MV-4-11 (cell line): ENCODE data around the gene PRORP.
"Not testable (repeated sequence)": the region's sequence is repeated elsewhere in the genome, so short reads cannot be mapped to it uniquely, and the experiment has no call there.

Experiments used
- DNase-seq: peaks from one replicate; lab custom pipeline; 2025; lab: John Stamatoyannopoulos, UW

Gene PRORP

DNA sequence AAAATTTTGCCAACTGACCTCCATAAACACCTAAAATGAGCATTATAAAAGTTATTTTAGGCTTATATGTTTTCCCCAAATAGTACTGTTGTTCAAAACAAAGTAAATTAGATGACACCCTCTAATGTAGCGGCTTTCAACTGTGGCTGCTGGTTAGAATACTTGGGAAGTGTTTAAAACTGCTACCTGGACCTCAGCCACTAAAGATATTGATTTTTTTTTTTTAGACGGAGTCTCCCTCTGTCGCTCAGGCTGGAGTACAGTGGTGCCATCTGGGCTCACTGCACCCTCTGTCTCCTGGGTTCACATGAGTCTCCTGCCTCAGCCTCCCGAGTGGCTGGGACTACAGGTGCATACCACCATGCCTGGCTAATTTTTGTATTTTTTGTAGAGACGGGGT lies 16.2 kb downstream of the PRORP start:
- DNase-seq = no peak

DNA sequence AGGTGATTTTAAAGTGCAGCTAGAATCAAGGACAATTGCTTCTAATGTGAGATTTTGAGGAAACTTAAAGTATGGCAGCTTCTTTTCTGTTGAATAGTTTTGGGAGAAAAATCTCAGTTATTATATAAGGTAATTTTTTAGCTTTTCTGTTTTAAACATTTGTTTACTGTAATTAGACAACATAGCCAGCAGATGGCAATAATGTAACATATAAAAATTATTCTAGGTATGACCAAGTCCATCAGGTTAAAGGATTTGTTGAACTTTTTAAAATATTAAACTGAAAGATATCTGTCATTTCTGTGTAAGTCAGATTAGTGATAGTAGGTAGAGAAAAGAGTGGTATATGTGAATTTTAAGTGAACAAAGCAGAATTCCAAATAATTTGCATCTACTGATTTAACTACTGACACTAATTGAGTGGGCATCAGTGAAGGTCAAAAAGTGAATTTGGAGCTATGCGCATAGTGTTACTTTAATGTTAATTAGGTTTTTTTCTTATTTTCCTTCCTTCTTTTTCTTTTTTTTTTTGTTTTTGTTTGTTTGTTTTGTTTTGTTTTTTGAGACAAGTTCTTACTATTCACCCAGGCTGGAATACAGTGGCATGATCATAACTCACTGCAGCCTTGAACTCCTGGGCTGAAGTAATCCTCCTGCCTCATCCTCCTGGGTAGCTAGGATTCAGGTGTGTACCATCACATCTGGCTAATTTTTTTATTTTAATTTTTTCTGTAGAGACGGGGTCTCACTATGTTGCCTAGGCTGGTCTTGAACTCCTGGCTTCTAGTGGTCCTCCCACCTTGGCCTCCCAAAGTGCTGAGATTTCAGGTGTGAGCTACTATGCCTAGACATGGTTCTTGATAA lies 18.6 kb downstream of the PRORP start:
- DNase-seq = peak; percentile 29

DNA sequence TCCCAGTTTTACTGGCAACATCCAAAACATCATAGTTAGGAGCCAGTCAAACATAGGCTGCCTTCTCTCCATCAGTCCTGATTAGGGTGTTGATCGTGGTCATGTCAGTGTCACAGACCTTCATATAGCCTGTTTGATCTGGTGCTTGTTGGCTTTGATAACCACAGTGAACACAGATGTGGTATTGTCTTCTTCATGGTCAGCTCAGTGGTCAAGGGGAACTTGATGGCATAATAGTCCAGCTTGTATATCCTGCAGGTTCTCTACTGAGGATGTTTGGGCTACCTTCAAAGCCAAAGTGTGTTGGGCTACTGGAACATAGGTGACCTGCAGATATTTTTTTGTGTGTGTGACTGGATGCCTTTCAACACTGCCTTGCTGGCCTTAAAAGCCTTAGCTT lies 21.7 kb downstream of the PRORP start:
- no peak for DNase-seq

GRCh38 chr14:35146711-35147149 lies 24.4 kb downstream of the PRORP start:
- no peak for DNase-seq

- no peak for DNase-seq
These were observed 24.8 kb downstream of the PRORP start for GRCh38 chr14:35147186-35147585.

DNA sequence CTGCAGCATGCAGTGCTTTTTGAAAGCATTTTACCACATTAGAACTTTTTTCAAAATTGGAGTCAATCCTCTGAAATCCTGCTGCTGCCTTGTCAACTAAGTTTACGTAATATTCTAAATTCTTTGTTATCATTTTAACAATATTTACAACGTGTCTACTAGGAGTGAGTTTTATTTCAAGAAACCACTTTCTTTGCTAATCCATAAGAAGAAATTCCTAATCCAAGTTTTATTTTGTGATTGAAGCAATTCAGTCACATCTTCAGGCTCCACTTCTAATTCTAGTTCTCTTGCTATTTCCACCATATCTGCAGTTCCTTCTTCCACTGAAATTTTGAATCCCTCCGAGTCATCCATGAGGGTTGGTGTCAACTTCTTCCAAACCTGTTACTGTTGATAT lies 25.4 kb downstream of the PRORP start:
- no peak for DNase-seq

DNA sequence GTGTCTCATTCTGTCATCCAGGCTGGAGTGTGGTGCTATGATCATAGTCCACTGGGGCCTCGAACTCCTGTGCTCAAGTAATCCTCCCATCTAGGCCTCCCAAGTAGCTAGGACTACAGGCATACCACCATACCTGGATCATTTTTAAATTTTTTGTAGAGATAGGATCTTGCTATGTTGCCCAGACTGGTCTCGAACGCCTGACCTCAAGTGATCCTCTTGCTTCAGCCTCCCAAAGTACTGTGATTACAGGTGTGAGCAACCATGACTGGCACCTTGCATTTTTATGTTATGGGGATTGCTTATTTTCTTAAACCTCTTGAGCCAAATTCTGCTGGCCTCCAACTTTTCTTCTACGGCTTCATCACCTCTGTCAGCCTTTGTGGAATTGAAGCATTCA lies 26.9 kb downstream of the PRORP start:
- DNase-seq = no peak

DNA sequence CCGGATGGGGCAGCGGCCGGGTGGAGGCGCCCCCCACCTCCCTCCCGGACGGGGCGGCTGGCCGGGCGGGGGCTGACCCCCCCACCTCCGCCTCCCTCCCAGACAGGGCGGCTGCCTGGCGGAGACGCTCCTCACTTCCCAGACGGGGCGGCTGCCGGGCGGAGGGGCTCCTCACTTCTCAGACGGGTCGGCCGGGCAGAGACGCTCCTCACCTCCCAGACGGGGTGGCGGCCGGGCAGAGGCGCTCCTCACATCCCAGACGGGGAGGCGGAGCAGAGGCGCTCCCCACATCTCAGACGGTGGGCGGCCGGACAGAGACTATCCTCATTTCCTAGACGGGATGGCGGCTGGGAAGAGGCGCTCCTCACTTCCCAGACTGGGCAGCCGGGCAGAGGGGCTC lies 30.2 kb downstream of the PRORP start:
- DNase-seq = not testable (repeated sequence)

DNA sequence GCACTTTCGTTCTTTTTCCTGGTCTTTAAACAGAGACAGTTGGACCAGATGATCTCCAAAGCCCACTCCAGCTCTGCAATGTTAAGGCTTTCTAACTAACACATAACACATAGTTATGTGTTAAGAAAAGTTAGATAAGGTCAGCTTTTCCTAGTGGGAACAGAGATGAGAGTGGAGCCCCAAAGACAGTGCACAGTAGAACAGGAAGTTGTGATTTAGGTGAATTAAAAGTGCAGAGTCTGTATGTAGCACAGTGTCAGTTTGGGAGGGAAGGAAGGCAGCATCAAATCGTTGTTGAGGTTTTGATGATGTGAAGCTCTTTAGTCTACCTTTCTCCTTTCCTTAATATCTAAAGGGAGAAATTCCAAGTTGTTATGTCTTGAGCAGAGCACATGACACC lies 31.7 kb downstream of the PRORP start:
- DNase-seq = no peak

GRCh38 chr14:35155962-35156361 lies 33.6 kb downstream of the PRORP start:
- DNase-seq = no peak

DNA sequence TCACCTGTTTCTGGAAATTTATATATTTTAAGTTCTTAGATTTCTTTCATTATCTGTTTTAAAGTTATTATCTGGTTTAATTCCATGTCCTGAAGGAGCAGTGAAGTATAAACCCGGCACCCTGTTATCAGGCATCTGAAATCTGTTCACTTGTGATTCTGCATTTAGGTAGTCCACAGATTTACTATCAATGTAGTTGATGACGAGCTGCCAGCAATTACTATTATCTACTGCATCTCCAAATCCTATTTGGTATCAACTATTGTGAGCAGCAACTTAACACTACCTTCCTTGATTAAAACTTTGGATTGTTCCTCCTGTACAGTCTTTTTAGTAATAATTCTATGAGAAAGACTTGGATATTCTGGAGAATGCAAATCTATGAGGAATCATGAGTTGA lies 36.1 kb downstream of the PRORP start:
- DNase-seq = no peak

DNA sequence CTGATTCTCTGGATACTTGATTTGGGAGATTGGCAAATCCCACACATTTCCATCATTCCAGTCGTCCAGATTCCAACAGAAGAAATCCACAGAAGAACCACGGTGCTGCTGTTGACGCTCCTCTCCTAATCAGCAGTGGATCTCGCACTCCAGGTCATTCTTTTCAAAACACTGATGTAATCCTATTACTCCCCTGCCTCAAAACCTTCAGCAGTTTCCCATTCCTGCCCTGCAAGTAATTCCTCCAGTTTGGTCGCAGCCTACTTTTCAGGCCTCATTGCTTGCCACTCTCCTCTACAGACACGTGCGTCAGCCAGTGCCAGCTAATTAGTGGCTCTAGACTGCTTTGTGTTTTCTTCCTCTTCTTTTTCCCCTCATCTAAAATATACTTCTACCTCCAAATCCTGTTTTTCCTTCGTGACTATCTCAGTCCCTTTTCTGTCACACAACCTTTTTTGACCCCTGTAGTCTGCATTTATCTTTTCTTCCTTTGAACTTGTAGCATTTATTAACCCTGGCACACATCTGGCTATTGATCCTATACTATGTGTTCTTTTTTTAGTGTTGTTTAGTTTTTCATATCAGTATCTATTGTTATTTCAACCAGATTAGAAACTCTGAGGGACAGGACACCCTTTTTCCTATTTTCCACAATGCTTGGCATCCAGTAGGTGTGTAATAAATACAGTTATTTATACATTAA lies 36.8 kb downstream of the PRORP start:
- DNase-seq = no peak

DNA sequence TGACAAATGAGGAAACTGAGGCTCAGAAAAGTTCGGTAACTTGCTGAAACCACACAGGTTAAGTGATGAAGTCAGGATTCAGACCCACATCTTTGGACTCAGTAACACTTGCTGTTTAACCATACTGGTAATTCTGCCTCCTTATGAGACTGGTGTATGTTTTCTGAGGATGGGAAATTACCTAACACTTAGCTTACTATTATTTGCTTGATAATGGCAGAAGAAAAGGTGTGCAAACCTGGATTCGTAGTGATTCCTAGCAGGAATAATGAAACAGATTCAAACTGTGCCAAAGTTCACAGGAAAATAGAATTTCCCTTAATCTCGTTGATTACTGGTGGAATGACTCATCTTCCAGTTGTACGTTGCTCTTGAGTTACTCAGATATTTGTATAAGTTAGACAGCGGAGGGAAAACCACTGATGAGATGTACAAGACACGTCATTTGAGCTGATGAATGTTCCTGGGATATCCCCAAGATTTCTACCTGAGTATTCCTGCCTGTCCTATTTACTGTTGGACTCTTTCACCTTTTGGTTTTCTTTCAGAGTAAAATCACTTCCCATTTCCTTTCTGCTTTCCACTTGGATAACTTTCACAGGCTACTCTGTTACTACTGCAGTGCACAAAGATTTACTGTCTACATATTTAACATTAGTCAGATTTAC lies 37.5 kb downstream of the PRORP start:
- DNase-seq = no peak

DNA sequence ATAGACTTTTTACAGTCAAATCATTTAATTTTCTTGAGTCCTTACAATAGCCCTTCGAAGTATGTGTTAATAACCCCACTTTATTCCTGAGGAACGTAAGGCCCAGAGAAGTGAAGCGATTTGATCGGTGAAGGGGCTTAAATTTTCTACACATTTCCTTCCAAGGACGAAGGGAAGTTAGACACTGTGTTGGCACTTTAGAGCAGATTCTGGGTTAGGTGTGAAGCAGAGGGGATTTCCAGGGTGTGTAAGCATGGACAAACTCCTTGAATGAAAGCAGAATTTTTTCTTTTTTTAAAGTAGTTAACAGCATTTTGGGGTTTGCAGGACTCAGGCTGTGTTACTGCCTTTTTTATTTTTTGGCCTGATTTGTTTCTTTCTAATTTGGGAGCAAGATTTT lies 38.9 kb downstream of the PRORP start:
- no peak for DNase-seq

- no peak for DNase-seq
These were observed 41.0 kb downstream of the PRORP start for GRCh38 chr14:35163384-35163783.

DNA sequence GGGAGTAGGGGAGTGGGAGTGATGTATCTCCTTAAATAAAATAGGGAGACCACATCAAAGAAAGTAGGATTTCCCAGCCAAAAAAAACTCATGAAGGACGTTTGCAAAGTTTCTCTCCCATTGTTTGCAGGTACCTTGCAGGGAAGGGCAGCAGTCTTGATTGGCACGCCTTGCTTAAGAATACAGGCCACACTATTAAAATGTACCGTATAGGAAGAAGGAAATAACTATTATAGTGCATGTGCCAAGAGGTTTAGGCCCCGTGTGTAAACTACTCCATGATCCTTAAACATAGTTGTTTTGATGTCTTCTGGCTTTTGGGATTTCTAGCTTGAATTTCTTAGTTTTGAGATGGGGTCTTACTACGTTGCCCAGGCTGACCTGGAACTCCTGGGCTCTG lies 42.5 kb downstream of the PRORP start:
- no peak for DNase-seq

- no peak for DNase-seq
These were observed 45.1 kb downstream of the PRORP start for GRCh38 chr14:35167496-35167895.
